SU-DHL-6 (cell line): ENCODE results near the gene CCDC137.

ENCODE experiments used
- CTCF ChIP-seq: fragments of 200-600 bp; sonication (generic); IDR thresholded peaks from one replicate; pipeline ENCODE4 v1.5.1; 2017; ENCODE audit warnings: antibody characterized with exemption, mild to moderate bottlenecking, low read length, moderate library complexity; ENCODE audit not compliant: insufficient read depth, poor library complexity, severe bottlenecking
- EZH2phosphoT487 ChIP-seq: fragments of 200-600 bp; sonication (generic), shearing (Covaris generic); conservative IDR thresholded peaks from 2 replicates; pipeline ENCODE4 v1.6.1; 2018; ENCODE audit warnings: mild to moderate bottlenecking, antibody characterized with exemption, low read length, moderate library complexity, mixed read lengths

DNA sequence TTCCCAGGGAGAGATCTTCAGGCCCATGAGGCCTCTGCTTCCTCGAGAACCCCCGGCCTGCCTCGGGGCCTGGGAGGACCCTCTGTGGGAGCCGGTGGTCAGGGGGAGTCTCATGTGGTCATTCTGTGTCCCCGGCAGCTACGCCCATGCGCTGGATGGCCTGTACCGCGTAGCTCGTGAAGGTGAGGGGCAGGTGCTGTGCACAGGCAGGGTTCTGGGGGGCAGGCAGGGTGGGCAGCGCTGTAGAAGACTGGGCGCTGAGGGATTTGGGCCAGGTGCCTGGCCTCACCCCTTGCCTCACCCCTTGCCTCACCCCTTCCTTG lies 50.1 kb downstream of the CCDC137 start:
- TF ChIP-seq CTCF (no peak), EZH2phosphoT487 (no peak)
